ENCODE data around the gene POLR1A. TPM values are rescaled to one million over a fixed set of nuclear protein-coding genes. Genes with fewer than 3 reads are reported as not detected.
A peak's percentile ranks its signal among the peaks of the same experiment; 100 is the strongest.

The POLR1A gene
- total and polyA plus RNA-seq, 2 of the 13 experiments (the other 11 are each of a cell fraction or from before 2014, with no cell fraction given), result 7.2 to 39.9 TPM

GRCh38 chr2:85988175-85988913, 117.3 kb downstream of the POLR1A start:
- DNase-seq (ENCODE audit: low spot score), result no peak
- no peak for FAIRE-seq
- ChIA-PET CTCF (ENCODE audit: low intra/inter-chr PET ratio, low total read pairs) (no interaction called here), POLR2A (no interaction called here)
- 59% methylated on average over 10 of the region's 10 CpGs for WGBS (ENCODE audit: low lambda C conversion rate)
- peaks cover 0 to 19% of the 10 kb centered on the region in 2 experiments; a peak in 3 of 5 replicates for H3K27me3 ChIP-seq (ENCODE audit: control insufficient read depth in 1 of 2, insufficient read depth in 2 of 2, low read length in 2 of 2)
- intact Hi-C loops (cut with micrococcal nuclease; ENCODE audit: unreplicated experiment) (no loop called here), in situ Hi-C loops (cut with HindIII; ENCODE audit: extremely low pct_ligation_motif_present, low pct_unique_long_range_greater_than_20kb) (no loop called here)
- no peak overlapping the region for H3K9ac ChIP-seq (ENCODE audit: insufficient read depth, low read depth, low read length)
- H4K20me1 ChIP-seq (ENCODE audit: insufficient read depth, low read length), result no peaks in the 10 kb centered on the region
- H3K9me3 ChIP-seq (ENCODE audit: low read length), result no peaks in the 10 kb centered on the region
- H3K4me2 ChIP-seq (ENCODE audit: low read depth, low read length), result no peak overlapping the region
- no peak for TF ChIP-seq TEAD2 (CRISPR knock-in tag; IDR thresholded peaks at IDR 0.05)
- TF ChIP-seq MNT (IDR thresholded peaks at IDR 0.05), result peak; percentile 88
- H3K36me3 ChIP-seq (replicated peaks in 1 of 2; ENCODE audit: control insufficient read depth in 1 of 2, insufficient read depth in 2 of 2, low read length in 2 of 2), result no peaks in the 10 kb centered on the region
- H3K4me3 ChIP-seq (replicated peaks in 1 of 3; ENCODE audit: insufficient read depth in 1 of 3, low read depth in 2 of 3, low read length in 3 of 3), result no peak overlapping the region
- ATAC-seq, result no peak
- no peak overlapping the region for H2AFZ ChIP-seq (ENCODE audit: low read length)
- H3K27ac ChIP-seq (ENCODE audit: extremely low read length, insufficient read depth, low read length), result no peak overlapping the region
- no peaks in the 10 kb centered on the region for H3K79me2 ChIP-seq (ENCODE audit: insufficient read depth, low read length)
- BruUV-seq (replicated peaks), result no TSS peak
- no peaks in the 10 kb centered on the region for H3K4me1 ChIP-seq (ENCODE audit: insufficient read depth, low read length)

- DNase-seq (ENCODE audit: low spot score) (no peak), ATAC-seq (no peak; the same call in 2 of the 3 replicates), FAIRE-seq (no peak)
- no peak overlapping the region for H3K9ac ChIP-seq (ENCODE audit: insufficient read depth, low read depth, low read length)
- in situ Hi-C loops (cut with HindIII; ENCODE audit: extremely low pct_ligation_motif_present, low pct_unique_long_range_greater_than_20kb), result no loop called here
- 33% methylated on average over 6 of the region's 6 CpGs for WGBS (ENCODE audit: low lambda C conversion rate)
- no peak overlapping the region for H2AFZ ChIP-seq (ENCODE audit: low read length)
- H3K9me3 ChIP-seq (ENCODE audit: low read length), result no peaks in the 10 kb centered on the region
- H3K4me3 ChIP-seq (replicated peaks in 1 of 3; ENCODE audit: insufficient read depth in 1 of 3, low read depth in 2 of 3, low read length in 3 of 3), result no peak overlapping the region
- no peaks in the 10 kb centered on the region for H4K20me1 ChIP-seq (ENCODE audit: insufficient read depth, low read length)
- CTCF ChIA-PET (ENCODE audit: low intra/inter-chr PET ratio, low total read pairs), result no interaction called here
- H3K27ac ChIP-seq (ENCODE audit: extremely low read length, insufficient read depth, low read length), result no peak overlapping the region
- no peaks in the 10 kb centered on the region for H3K36me3 ChIP-seq (replicated peaks in 1 of 2; ENCODE audit: control insufficient read depth in 1 of 2, insufficient read depth in 2 of 2, low read length in 2 of 2)
- TF ChIP-seq KLF11 (CRISPR knock-in tag; IDR thresholded peaks at IDR 0.05) (no peak), RBM22 (optimal IDR thresholded peaks at IDR 0.05; ENCODE audit: low read length) (no peak), SCMH1 (CRISPR knock-in tag; IDR thresholded peaks at IDR 0.05; ENCODE audit: borderline replicate concordance) (no peak), POLR2AphosphoS2 (IDR thresholded peaks at IDR 0.05; ENCODE audit: low read depth, low read length) (no peak), U2AF1 (optimal IDR thresholded peaks at IDR 0.05; ENCODE audit: low read depth, low read length) (no peak), TRIM22 (IDR thresholded peaks at IDR 0.05) (no peak)
- no TSS peak for BruUV-seq (replicated peaks)
- POLR2A ChIA-PET, result no interaction called here
- H3K27me3 ChIP-seq (ENCODE audit: control insufficient read depth in 1 of 2, insufficient read depth in 2 of 2, low read length in 2 of 2), result peaks cover 0 to 24% of the 10 kb centered on the region in 2 experiments; a peak in 3 of 5 replicates
- intact Hi-C loops (cut with micrococcal nuclease; ENCODE audit: unreplicated experiment), result no loop called here
- no peaks in the 10 kb centered on the region for H3K4me1 ChIP-seq (ENCODE audit: insufficient read depth, low read length)
- H3K4me2 ChIP-seq (ENCODE audit: low read depth, low read length), result no peak overlapping the region
- no peaks in the 10 kb centered on the region for H3K79me2 ChIP-seq (ENCODE audit: insufficient read depth, low read length)
Measured at GRCh38 chr2:85987266-85988174, 118.2 kb downstream of the POLR1A start.
